ENCODE measurements around the gene PRKAR1B. TPM values are rescaled to one million over a fixed set of nuclear protein-coding genes. Genes with fewer than 3 reads are reported as not detected.
"Not testable (repeated sequence)": the region's sequence is repeated elsewhere in the genome, so short reads cannot be mapped to it uniquely, and the experiment has no call there.

PRKAR1B gene
- total and polyA plus RNA-seq, 2 donors = 12.3 to 13.7 TPM

DNA sequence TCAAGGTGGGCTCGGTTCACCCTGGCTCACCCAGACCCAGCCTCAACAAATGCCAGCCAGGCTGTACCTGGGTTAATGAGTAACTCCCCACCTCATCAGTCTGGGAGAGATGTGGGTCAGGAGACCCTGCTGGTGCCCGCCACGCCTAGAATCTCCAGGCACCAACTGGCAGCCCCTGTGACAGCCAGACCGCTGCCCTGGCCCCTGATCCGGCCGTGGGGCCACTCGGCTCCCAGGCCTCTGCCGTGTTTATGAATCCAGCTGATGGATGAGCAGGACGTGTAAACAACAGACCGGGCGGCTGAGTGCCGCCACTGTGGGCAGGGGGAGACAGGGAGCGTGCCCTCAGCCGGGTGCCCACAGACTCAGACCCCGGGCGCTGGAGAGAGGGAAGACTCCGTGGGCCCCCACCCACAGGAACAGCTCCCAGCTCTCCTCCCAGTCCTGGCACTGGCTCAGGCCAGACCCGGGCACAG is 173.4 kb downstream of the PRKAR1B start:
- H3K4me1 ChIP-seq (ENCODE audit: insufficient read depth) = no peaks in the 10 kb centered on the region
- no peak overlapping the region for H3K4me3 ChIP-seq (ENCODE audit: low read depth, low read length)
- no peak for DNase-seq (ENCODE audit: extremely low spot score)
- no peaks in the 10 kb centered on the region for H3K36me3 ChIP-seq (ENCODE audit: insufficient read depth)
- no peak overlapping the region for H3K27ac ChIP-seq (ENCODE audit: low read depth)
- WGBS = 85% methylated on average over 18 of the region's 18 CpGs

DNA sequence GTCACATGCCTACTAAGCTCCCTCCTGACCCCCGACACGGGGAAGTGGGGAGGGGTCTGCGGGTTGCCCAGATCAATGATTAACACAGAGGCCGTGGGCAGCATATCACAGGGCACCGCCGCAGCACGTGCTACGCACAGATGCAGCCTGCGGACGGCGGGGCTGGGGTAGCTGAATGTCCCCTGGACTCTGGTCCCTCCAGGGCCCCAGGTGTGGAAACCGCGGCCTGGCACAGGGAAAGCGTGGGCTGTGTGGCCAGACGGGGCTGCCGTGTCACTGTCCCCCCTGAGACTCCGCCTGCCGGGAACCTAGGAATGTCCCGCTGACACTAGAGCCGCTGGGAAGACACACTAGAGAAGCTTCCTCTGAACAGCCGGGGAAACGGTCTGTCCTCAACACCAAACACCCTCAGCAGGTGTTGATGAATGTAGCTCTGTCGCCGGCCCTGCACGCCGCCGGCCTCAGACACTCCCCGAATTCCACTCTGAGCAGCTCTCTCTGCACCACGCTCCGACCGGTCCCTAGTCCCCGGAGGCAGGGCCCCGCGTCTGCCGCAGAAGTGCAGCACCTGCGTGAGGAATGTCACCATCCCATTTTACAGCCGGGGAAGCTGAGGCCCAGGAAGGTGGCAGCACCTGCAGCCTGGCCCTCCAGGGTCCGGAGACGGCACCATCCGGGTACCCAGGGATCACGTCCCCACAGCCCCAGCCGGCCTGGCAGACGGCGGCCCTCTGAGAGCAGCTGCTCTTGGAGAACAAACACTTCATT is 174.0 kb downstream of the PRKAR1B start:
- Histone ChIP-seq H3K27ac (ENCODE audit: low read depth) (no peak overlapping the region), H3K36me3 (ENCODE audit: insufficient read depth) (no peaks in the 10 kb centered on the region), H3K4me1 (ENCODE audit: insufficient read depth) (no peaks in the 10 kb centered on the region), H3K4me3 (ENCODE audit: low read depth, low read length) (no peak overlapping the region)
- WGBS = 88% methylated on average over 44 of the region's 44 CpGs
- DNase-seq (ENCODE audit: extremely low spot score) = no peak

DNA sequence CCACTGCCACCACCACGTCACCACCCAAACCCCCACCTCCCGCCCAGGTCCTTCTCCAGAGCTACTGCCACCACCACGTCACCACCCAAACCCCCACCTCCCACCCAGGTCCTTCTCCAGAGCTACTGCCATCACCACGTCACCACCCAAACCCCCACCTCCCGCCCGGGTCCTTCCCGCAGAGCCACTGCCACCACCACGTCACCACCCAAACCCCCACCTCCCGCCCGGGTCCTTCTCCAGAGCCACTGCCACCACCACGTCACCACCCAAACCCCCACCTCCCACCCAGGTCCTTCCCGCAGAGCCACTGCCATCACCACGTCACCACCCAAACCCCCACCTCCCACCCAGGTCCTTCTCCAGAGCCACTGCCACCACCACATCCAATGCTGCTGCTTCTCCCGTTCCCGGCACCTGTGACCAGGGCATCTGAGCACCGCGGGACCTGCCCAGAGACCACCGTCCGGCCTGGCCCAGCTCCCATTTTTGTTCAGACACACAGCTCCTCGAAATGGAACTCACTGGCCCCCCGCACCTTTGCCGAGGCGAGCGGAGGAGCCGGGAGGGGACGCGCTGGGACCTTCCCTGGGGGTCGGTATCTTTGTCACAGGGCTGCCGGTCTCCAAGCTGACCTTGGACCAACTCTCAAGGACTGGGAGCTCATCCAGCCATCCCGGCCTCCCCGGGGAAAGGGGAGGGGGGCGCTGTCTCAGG is 174.8 kb downstream of the PRKAR1B start:
- not testable (repeated sequence) for H3K4me3 ChIP-seq (ENCODE audit: low read depth, low read length); DNase-seq (ENCODE audit: extremely low spot score); H3K36me3 ChIP-seq (ENCODE audit: insufficient read depth); H3K4me1 ChIP-seq (ENCODE audit: insufficient read depth); H3K27ac ChIP-seq (ENCODE audit: low read depth)
- WGBS = 86% methylated on average over 32 of the region's 32 CpGs

DNA sequence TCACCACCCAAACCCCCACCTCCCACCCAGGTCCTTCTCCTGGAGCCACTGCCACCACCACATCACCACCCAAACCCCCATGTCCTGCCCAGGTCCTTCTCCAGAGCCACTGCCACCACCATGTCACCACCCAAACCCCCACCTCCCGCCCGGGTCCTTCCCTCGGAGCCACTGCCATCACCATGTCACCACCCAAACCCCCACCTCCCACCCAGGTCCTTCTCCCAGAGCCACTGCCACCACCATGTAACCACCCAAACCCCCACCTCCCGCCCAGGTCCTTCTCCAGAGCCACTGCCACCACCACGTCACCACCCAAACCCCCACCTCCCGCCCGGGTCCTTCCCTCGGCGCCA is 175.5 kb downstream of the PRKAR1B start:
- not testable (repeated sequence) for H3K27ac ChIP-seq (ENCODE audit: low read depth); H3K4me1 ChIP-seq (ENCODE audit: insufficient read depth); H3K4me3 ChIP-seq (ENCODE audit: low read depth, low read length); DNase-seq (ENCODE audit: extremely low spot score); H3K36me3 ChIP-seq (ENCODE audit: insufficient read depth)
- WGBS = 95% methylated on average over 9 of the region's 9 CpGs

DNA sequence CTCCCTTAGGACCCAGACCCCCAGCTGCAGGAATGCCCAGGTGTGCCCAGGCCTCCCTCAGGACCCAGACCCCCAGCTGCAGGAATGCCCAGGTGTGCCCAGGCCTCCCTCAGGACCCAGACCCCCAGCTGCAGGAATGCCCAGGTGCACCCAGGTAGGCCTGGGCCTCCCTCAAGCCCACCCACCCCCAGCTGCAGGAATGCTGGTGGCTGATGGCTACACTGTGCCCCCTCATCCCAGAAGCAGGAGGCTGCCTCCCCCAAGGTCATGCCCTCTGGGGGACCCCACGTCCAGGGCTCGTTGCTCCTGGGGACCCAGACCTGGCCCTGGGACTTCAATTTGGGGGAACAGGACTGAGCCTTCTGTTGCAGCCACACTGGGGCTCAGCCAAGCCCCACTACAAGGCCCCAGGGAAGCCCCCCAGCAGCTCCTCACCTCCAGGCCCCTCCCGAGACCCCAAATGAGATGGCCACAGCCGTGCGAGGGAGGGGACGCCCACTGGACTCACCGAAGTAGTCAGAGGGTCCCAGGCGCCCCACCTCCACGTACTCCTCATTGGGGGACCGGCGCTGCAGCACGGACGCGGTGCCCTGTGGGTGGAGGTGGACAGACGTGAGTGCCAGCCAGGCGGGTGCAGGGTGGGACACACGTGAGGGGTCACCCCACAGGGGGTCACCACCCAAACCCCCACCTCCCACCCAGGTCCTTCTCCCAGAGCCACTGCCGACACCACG is 176.0 kb downstream of the PRKAR1B start:
- H3K4me3 ChIP-seq (ENCODE audit: low read depth, low read length) = no peak overlapping the region
- no peaks in the 10 kb centered on the region for H3K4me1 ChIP-seq (ENCODE audit: insufficient read depth)
- WGBS = 95% methylated on average over 19 of the region's 19 CpGs
- no peaks in the 10 kb centered on the region for H3K36me3 ChIP-seq (ENCODE audit: insufficient read depth)
- H3K27ac ChIP-seq (ENCODE audit: low read depth) = no peak overlapping the region
- DNase-seq (ENCODE audit: extremely low spot score) = no peak

DNA sequence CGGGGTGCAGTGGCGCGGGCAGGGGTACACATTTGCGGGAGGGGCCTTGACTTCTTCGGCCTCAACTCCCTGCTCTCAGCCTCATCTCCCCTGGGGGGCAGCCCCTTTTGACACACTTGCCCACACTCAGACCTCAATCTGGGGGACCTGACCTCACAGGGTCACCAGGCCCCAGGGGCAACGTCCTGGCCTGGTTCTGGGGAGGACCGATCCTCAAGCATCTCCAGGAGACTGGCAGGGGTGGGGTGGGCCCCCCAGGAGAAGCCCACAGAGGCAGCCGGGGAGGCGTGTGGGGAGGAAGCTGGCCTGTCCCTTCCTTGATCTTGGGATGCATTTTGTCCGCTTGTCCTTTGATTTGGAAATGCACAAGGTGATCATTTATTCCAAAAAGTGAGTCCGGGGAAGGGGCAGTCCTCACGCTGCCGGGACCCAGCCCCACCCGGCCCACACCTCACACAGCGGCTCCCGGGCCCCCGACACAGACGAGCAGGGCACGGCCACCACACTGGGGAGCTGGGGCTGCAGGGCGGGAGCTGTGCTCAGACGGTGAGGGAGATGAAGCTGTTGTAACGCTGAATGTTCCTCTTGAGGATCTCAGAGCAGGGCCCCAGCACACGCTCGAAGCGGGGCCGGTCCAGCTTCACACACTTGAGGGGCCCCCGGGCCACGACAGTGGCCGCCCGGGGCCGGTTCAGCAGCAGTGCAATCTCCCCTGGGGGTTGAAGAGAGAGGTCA is 177.0 kb downstream of the PRKAR1B start:
- no peak for DNase-seq (ENCODE audit: extremely low spot score)
- Histone ChIP-seq H3K4me3 (ENCODE audit: low read depth, low read length) (no peak overlapping the region), H3K27ac (ENCODE audit: low read depth) (no peak overlapping the region), H3K36me3 (ENCODE audit: insufficient read depth) (no peaks in the 10 kb centered on the region), H3K4me1 (ENCODE audit: insufficient read depth) (no peaks in the 10 kb centered on the region)
- WGBS = 95% methylated on average over 31 of the region's 31 CpGs

DNA sequence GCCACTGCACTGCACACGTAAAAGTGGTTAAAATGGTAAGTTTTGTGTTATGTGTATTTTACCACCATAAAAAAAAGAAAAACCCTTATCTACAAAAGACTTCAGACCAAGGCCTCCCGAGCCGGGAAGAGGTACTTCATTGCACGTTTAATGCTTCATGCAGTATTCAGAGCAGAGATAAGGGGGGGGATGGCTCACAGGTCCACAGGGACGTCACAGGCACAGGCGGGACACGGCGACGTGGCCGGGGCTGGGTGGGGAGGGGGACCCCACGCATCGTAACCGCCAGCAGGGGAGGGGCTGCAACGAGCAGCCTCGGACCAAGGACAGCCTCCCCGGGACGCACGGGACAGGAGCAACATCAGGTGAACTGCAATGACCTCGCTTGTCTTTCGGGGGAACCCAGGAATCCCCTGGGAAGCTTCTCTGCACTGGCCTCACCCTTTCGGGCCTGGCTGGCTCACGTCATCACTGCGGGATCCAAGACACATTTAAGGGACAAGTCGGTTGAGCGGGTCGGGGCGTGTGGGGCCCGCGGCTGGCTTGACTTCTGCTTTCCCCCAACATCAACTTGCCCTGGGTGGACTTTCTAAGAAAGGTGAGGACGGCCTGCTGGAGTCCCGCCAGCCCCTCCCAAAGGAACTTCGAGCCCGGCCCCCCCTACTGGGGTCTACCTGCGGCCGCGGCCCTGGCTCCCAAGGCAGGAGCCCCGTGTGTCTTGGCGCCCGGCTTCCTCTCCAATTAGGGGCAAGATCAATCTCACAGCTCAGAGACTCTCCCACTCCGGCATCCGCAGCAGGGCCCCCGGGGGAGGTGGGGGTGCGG is 177.8 kb downstream of the PRKAR1B start:
- Histone ChIP-seq H3K4me3 (ENCODE audit: low read depth, low read length) (no peak overlapping the region), H3K4me1 (ENCODE audit: insufficient read depth) (no peaks in the 10 kb centered on the region), H3K36me3 (ENCODE audit: insufficient read depth) (no peaks in the 10 kb centered on the region), H3K27ac (ENCODE audit: low read depth) (no peak overlapping the region)
- 88% methylated on average over 43 of the region's 43 CpGs for WGBS
- DNase-seq (ENCODE audit: extremely low spot score) = no peak

DNA sequence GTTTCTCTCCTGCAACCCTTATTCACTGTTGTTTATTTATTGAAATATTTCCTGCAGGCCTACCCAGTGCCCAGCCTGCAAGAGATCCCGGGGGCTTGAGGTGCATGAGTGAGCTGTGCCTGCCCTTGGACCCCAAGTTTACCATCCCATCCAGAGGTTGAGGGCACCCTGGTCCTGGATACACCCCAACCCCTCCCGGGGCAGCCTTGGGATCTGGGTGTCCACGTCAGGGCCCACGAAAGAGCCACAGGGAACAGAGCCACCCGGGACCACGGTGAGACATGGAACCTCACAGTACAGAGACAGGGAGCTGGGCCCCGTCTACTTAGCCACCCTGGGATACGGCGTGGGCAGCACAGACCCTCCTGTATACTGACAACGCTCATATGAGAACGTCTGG is 178.7 kb downstream of the PRKAR1B start:
- WGBS = 94% methylated on average over 11 of the region's 11 CpGs
- Histone ChIP-seq H3K4me3 (ENCODE audit: low read depth, low read length) (no peak overlapping the region), H3K36me3 (ENCODE audit: insufficient read depth) (no peaks in the 10 kb centered on the region), H3K4me1 (ENCODE audit: insufficient read depth) (no peaks in the 10 kb centered on the region), H3K27ac (ENCODE audit: low read depth) (no peak overlapping the region)
- DNase-seq (ENCODE audit: extremely low spot score) = no peak

DNA sequence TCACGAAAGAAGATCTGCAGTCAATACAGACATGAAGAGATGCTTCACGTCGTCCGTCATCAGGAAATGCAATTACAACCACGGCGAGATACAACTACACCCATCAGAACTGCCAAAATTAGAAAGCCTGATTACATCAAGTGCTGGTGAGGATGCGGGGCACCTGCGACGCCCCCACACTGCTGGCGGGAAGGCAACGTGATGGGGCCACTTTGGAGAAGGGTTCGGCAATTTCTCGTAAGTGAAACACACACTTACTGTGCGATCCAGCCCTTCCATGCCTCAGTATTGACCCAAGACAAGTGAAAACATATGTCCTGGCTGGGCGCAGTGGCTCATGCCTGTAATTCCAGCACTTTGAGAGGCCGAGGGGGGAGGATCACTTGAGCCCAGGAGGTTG is 181.6 kb downstream of the PRKAR1B start:
- no peaks in the 10 kb centered on the region for H3K36me3 ChIP-seq (ENCODE audit: insufficient read depth)
- H3K27ac ChIP-seq (ENCODE audit: low read depth) = no peak overlapping the region
- no peak overlapping the region for H3K4me3 ChIP-seq (ENCODE audit: low read depth, low read length)
- H3K4me1 ChIP-seq (ENCODE audit: insufficient read depth) = no peaks in the 10 kb centered on the region
- no peak for DNase-seq (ENCODE audit: extremely low spot score)
- WGBS = 93% methylated on average over 16 of the region's 16 CpGs

DNA sequence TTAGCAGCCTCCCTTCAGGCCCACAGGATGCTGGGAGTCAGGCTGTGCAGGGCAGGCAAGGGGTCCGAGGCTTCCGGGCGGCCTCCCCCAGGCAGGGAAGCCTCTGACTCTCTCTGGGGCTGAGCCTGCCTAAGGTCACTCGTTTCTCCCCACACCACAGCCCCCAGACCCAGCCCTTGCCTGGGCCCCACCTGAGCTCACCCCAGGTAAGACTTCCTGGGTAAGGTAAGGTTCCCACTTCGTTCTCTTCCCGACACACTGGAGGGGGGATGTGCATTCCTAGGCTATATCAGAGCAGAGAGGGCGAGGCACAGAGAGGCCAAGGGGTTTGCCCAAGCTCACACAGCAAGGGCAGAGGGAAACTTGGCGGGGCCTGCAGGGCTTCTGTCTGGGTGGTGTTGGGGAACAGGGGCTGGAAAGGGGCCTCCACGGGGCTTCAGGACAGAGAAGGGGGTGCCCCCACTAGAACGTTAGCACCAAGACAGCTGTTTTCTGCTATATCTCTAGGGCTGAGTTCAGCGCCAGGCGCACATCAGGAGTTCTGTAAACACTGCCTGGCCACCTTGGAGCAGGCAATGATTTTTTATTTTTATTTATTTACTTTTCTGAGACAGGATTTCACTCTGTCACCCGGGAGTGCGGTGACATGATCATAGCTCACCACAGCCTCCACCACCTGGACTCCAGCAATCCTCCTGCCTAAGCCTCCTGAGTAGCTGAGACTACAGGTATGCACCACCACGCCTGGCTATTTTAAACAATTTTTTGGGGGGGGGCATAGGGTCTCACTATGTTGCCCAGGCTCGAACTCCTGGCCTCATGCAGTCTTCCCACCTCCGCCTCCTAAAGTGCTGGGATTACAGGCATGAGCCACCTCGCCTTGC is 182.5 kb downstream of the PRKAR1B start:
- Histone ChIP-seq H3K36me3 (ENCODE audit: insufficient read depth) (no peaks in the 10 kb centered on the region), H3K4me1 (ENCODE audit: insufficient read depth) (no peaks in the 10 kb centered on the region), H3K4me3 (ENCODE audit: low read depth, low read length) (no peak overlapping the region), H3K27ac (ENCODE audit: low read depth) (no peak overlapping the region)
- 81% methylated on average over 18 of the region's 18 CpGs for WGBS
- no peak for DNase-seq (ENCODE audit: extremely low spot score)

DNA sequence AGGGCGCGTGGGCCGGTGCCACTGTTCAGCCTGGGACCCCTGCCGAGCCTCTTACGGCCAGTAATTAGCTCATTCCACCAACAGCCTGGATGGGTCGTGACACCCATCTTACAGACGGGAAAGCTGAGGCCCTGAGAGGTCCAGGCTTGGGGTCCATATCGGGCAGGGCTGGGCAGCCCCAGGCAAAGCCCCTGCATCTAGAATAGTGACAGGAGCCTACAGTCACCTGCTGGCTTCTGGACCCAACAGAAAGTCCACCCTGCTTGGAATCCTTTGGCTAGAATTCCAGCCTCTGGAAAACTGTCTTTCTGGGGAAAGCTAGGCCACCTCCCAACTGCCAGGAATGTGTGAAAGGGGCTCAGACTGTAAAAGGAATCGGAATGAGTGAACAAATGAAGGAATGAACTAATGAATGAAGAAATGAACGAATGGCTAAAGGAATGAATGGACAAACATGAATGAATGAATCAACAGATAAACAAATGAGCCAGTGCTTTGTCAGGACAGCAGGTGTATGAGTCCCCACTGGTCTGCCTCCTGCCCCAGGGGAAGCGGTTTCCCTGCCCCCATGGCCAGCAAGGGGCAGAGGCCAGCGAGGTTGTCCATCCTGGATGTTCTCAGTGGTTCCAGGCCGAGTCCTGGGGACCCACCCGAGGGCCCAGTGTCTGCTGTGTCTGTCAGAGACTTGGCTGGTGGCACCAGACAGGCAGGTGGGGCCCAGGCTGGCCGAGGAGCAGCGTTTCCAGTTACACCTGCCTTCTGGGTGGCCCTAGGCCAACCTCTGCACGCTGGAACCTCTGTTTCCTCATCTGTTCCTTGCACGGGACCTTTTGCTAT is 183.4 kb downstream of the PRKAR1B start:
- no peaks in the 10 kb centered on the region for H3K36me3 ChIP-seq (ENCODE audit: insufficient read depth)
- 84% methylated on average over 18 of the region's 18 CpGs for WGBS
- no peak for DNase-seq (ENCODE audit: extremely low spot score)
- no peaks in the 10 kb centered on the region for H3K4me1 ChIP-seq (ENCODE audit: insufficient read depth)
- H3K27ac ChIP-seq (ENCODE audit: low read depth) = no peak overlapping the region
- H3K4me3 ChIP-seq (ENCODE audit: low read depth, low read length) = no peak overlapping the region

All from urinary bladder (tissue), 4 donors.